ENCODE data around the gene OLA1.

OLA1 gene

GRCh38 chr2:174026122-174026845, 222.0 kb downstream of the OLA1 start:
- DNase-seq, result no peak

- peak; percentile 35 for DNase-seq
Measured at GRCh38 chr2:174025271-174026121, 222.8 kb downstream of the OLA1 start.

GRCh38 chr2:174024524-174025270, 223.6 kb downstream of the OLA1 start:
- no peak for DNase-seq

- DNase-seq, result no peak
Measured at GRCh38 chr2:174023591-174024523, 224.5 kb downstream of the OLA1 start.

All from GF-D8 (cell line).